Keratinocyte (primary cell): ENCODE measurements around the gene FBN2. TPM values are rescaled to one million over a fixed set of nuclear protein-coding genes. Genes with fewer than 3 reads are reported as not detected.

ENCODE experiments used
- DNase-seq: peaks from one replicate; pipeline ENCODE4 v3.0.0-alpha.2; 2011; ENCODE audit warnings: low read depth, missing footprints, low spot score
- FAIRE-seq: peaks from 2 replicates; lab custom pipeline; 2011; peaks lifted over from hg19 to GRCh38; lab: Jason Lieb, UNC
- H2AFZ ChIP-seq: 2 replicates; pipeline ENCODE4 v1.6.0; 2012; ENCODE audit warnings: low read length, control low read depth, inconsistent platforms; ENCODE audit not compliant: control insufficient read depth
- H3K27ac ChIP-seq: 2 replicates; pipeline ENCODE4 v1.5.1; 2011; ENCODE audit warnings: low read length; ENCODE audit not compliant: control insufficient read depth, insufficient read depth
- H3K27me3 ChIP-seq: 3 replicates; pipeline ENCODE4 v1.6.0; 2011; ENCODE audit warnings: low read length; ENCODE audit not compliant: control insufficient read depth, insufficient read depth; ENCODE audit errors: extremely low read depth
- H3K36me3 ChIP-seq, 2 experiments: 2 replicates in 1 of 2; 3 replicates in 1 of 2; pipeline ENCODE4 v1.5.1; 2011; ENCODE audit warnings: low read length in 2 of 2, mild to moderate bottlenecking in 1 of 2; ENCODE audit not compliant: control insufficient read depth in 2 of 2, insufficient read depth in 2 of 2; ENCODE audit errors: extremely low read depth in 1 of 2
- H3K4me1 ChIP-seq: 3 replicates; pipeline ENCODE4 v1.5.1; 2011; ENCODE audit warnings: low read length; ENCODE audit not compliant: control insufficient read depth, insufficient read depth; ENCODE audit errors: extremely low read depth
- H3K4me2 ChIP-seq: 3 replicates; pipeline ENCODE4 v1.6.0; 2011; ENCODE audit warnings: low read depth, low read length; ENCODE audit not compliant: control insufficient read depth, insufficient read depth; ENCODE audit errors: extremely low read depth
- H3K4me3 ChIP-seq, 3 experiments: fragments of 200-600 bp in 1 of 3; sonication (generic) in 1 of 3; 2 replicates in 2 of 3; 3 replicates in 1 of 3; pipeline ENCODE4 v1.5.1; 2011 to 2016; ENCODE audit warnings: low read length in 3 of 3, mild to moderate bottlenecking in 3 of 3, control low read depth in 2 of 3, inconsistent platforms in 1 of 3, low read depth in 1 of 3, mixed read lengths in 1 of 3, mixed run types in 1 of 3, moderate library complexity in 1 of 3; ENCODE audit not compliant: control insufficient read depth in 2 of 3, insufficient read depth in 2 of 3; ENCODE audit errors: extremely low read depth in 1 of 3
- H3K79me2 ChIP-seq: 2 replicates; pipeline ENCODE4 v1.6.0; 2012; ENCODE audit warnings: low read length; ENCODE audit not compliant: control insufficient read depth, insufficient read depth
- H3K9ac ChIP-seq: 3 replicates; pipeline ENCODE4 v1.6.0; 2011; ENCODE audit warnings: low read length; ENCODE audit not compliant: control insufficient read depth, insufficient read depth; ENCODE audit errors: extremely low read depth
- H3K9me1 ChIP-seq: 3 replicates; pipeline ENCODE4 v1.6.0; 2011; ENCODE audit warnings: low read length; ENCODE audit not compliant: control insufficient read depth, insufficient read depth; ENCODE audit errors: extremely low read depth
- H3K9me3 ChIP-seq: 2 replicates; pipeline ENCODE4 v1.5.1; 2012; ENCODE audit warnings: low read depth, low read length; ENCODE audit not compliant: control insufficient read depth
- H4K20me1 ChIP-seq: 3 replicates; pipeline ENCODE4 v1.6.0; 2011; ENCODE audit warnings: low read length; ENCODE audit not compliant: control insufficient read depth, insufficient read depth; ENCODE audit errors: extremely low read depth
- EZH2 ChIP-seq: IDR thresholded peaks from one replicate; pipeline ENCODE4 v1.6.1; 2012; ENCODE audit warnings: inconsistent platforms, mild to moderate bottlenecking, low read length, moderate library complexity
- dilution Hi-C: fragments of 300-500 bp; cut with MboI; formaldehyde crosslinking; loops from one replicate; pipeline ENCODE4 v1.7.0; 2020; ENCODE audit warnings: low sequenced_read_pairs; ENCODE audit not compliant: extremely low pct_ligation_motif_present
- polyA plus RNA-seq, 5 experiments: library from polyadenylated mRNA; depleted of rRNA in 3 of 5; stranded (reverse) in 3 of 5; stranded (forward) in 1 of 5; unstranded in 1 of 5; fragments of >200 nt; gene quantifications; 1 replicate in 1 of 5; 2 replicates in 3 of 5; 3 replicates in 1 of 5; pipeline versions ENCODE4 v1.2.1 to v1.2.3, GENCODE V29; 2011 to 2012; ENCODE audit warnings: missing spikeins in 2 of 5, low read depth in 1 of 5, low replicate concordance in 1 of 5
- TF ChIP-seq, protein P1 (sequence below), 3 experiments: IDR thresholded peaks in 1 of 3; conservative IDR thresholded peaks in 1 of 3; optimal IDR thresholded peaks in 1 of 3; 2 replicates in 2 of 3; 3 replicates in 1 of 3; pipeline versions ENCODE3 to v1.5.1; 2011; ENCODE audit warnings: low read length in 3 of 3, mild to moderate bottlenecking in 3 of 3, moderate library complexity in 2 of 3, control low read depth in 1 of 3, inconsistent platforms in 1 of 3; ENCODE audit not compliant: insufficient read depth in 2 of 3; ENCODE audit errors: extremely low read depth in 1 of 3

The FBN2 gene
- polyA plus RNA-seq, 1 donor (not counting 4 experiments of a cell fraction or from before 2014, with no cell fraction given) = 30.1 TPM

DNA sequence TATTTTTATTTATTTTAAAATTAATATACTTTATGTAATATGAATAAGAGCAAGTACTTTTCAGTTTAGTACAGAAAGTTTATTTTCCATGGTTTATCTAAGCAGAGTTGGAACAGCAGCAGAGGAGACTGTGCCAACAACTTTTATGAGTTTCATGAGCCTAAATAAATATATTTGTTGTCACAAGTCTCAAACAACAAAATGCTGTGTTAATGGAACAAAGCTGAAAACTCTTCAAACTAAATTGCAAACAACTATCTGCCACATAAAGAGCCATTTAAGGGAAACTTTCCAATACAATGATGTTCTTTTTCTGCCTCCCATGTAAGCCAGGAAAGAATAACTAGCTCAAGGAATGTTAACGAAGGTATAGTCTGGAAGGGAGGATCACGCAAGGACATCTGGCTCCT is 96.1 kb downstream of the FBN2 start:
- FAIRE-seq (no peak), DNase-seq (no peak)
- Histone ChIP-seq H3K79me2 (no peaks in the 10 kb centered on the region), H3K9me3 (no peaks in the 10 kb centered on the region), H3K9me1 (no peaks in the 10 kb centered on the region), H3K36me3 (peaks cover 0 to 2% of the 10 kb centered on the region in 2 experiments), H2AFZ (no peak overlapping the region), H3K27ac (no peak overlapping the region), H3K4me3 (no peak overlapping the region), H4K20me1 (no peaks in the 10 kb centered on the region), H3K9ac (no peak overlapping the region), H3K27me3 (no peaks in the 10 kb centered on the region), H3K4me2 (no peak overlapping the region), H3K4me1 (peaks cover 5% of the 10 kb centered on the region)
- dilution Hi-C loops = no loop called here
- TF ChIP-seq, protein P1, sequence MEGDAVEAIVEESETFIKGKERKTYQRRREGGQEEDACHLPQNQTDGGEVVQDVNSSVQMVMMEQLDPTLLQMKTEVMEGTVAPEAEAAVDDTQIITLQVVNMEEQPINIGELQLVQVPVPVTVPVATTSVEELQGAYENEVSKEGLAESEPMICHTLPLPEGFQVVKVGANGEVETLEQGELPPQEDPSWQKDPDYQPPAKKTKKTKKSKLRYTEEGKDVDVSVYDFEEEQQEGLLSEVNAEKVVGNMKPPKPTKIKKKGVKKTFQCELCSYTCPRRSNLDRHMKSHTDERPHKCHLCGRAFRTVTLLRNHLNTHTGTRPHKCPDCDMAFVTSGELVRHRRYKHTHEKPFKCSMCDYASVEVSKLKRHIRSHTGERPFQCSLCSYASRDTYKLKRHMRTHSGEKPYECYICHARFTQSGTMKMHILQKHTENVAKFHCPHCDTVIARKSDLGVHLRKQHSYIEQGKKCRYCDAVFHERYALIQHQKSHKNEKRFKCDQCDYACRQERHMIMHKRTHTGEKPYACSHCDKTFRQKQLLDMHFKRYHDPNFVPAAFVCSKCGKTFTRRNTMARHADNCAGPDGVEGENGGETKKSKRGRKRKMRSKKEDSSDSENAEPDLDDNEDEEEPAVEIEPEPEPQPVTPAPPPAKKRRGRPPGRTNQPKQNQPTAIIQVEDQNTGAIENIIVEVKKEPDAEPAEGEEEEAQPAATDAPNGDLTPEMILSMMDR (optimal IDR thresholded peaks at IDR 0.05 in 1 of 3, IDR thresholded peaks at IDR 0.05 in 1 of 3, conservative IDR thresholded peaks at IDR 0.05 in 1 of 3; ENCODE audit: extremely low read depth in 1 of 3, insufficient read depth in 2 of 3, low read length in 3 of 3) = no peak
- TF ChIP-seq EZH2 = no peak

DNA sequence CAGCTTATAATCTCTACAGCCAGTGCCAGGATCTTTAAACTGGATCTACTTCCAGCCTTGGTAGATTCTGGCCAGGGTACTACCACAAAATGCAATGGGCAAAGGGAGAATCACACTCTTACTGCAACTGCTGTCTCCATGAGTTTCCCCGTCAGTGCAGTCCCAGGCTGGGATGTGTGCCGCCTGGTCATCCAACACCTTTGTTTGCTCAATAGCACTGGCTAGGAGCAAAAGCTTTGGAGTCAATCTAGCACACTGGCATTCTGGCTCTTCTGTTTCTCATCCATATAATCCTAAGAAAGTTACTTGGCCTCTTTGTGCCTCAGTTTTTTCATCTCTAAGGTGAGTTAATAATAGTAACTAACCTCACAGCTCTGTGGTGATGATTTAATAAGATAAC is 96.9 kb downstream of the FBN2 start:
- Histone ChIP-seq H3K27me3 (no peaks in the 10 kb centered on the region), H3K9me3 (no peaks in the 10 kb centered on the region), H3K4me2 (no peak overlapping the region), H3K9ac (no peak overlapping the region), H3K9me1 (no peaks in the 10 kb centered on the region), H3K27ac (no peak overlapping the region), H3K4me3 (no peak overlapping the region), H3K4me1 (peaks cover 10% of the 10 kb centered on the region), H3K36me3 (peaks cover 0 to 2% of the 10 kb centered on the region in 2 experiments), H2AFZ (no peak overlapping the region), H4K20me1 (no peaks in the 10 kb centered on the region), H3K79me2 (no peaks in the 10 kb centered on the region)
- no peak for TF ChIP-seq EZH2
- TF ChIP-seq, protein P1 (optimal IDR thresholded peaks at IDR 0.05 in 1 of 3, IDR thresholded peaks at IDR 0.05 in 1 of 3, conservative IDR thresholded peaks at IDR 0.05 in 1 of 3; ENCODE audit: extremely low read depth in 1 of 3, insufficient read depth in 2 of 3, low read length in 3 of 3) = no peak
- dilution Hi-C loops = no loop called here
- DNase-seq (no peak), FAIRE-seq (no peak)
